NT2/D1 (cell line): Measurements from ENCODE around the gene OR5H2.

Experiments
- YY1 ChIP-seq: IDR thresholded peaks from 2 replicates; pipeline ENCODE4 v1.6.1; 2011; ENCODE audit not compliant: insufficient read length, insufficient read depth
- ZNF274 ChIP-seq: IDR thresholded peaks from 2 replicates; pipeline ENCODE4 v1.6.1; 2011; ENCODE audit warnings: mild to moderate bottlenecking, low read depth, low read length

- TF ChIP-seq ZNF274 (no peak), YY1 (no peak)
These were observed 40.4 kb downstream of the OR5H2 start for GRCh38 chr3:98322686-98323085.
